ENCODE measurements around the gene NPTX2. TPM values are rescaled to one million over a fixed set of nuclear protein-coding genes. Genes with fewer than 3 reads are reported as not detected.

The NPTX2 gene
- total RNA-seq, 6 experiments from 2014 or later = 0.23 to 3.7 (median 0.73) TPM

DNA sequence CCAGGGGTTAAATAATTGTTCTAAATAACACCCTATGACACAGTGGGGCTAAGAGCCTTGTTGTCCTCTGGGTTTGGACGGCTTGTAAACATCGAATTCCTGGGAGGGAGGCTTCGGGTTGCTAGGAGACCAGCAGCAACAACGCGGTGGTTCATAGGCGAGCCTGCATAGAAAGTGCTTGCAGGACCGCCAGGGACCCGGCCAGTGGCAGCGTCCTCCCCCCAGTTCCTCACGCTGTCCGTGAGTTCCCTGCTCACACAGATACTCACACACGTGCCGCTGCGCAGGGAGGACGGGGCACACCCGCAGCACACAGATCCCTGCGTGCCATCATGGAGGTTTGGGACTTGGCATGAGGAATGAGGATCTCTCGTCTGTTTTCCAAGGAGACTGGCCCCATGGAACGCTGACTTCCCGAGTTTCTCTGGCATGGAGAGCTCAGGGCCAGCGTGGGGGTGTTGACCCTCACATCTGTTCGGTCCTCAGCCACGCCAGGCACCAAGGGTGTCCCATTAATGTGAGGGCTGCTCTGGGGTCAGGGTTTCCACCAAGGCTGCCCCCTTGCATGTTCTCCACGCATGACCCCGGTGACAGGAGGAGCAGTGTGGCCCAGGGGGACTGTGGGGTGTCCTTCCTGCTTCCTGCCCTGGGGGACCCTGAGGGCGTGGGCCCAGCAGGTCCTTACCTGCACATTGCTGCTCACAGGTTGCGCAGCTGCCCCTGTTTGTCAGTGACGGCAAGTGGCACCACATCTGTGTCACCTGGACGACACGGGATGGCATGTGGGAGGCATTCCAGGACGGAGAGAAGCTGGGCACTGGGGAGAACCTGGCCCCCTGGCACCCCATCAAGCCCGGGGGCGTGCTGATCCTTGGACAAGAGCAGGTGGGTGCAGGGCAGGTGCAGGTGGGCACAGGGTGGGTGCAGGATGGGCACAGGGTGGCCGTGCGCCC, 9.7 kb downstream of the NPTX2 start:
- no peak for TF ChIP-seq POLR2A (IDR thresholded peaks at IDR 0.05)
- no peak for TF ChIP-seq CTCF (IDR thresholded peaks at IDR 0.05)
- Histone ChIP-seq H3K27ac (no peak overlapping the region), H3K4me1 (no peaks in the 10 kb centered on the region), H3K27me3 (peaks cover 0 to 6% of the 10 kb centered on the region in 2 donors), H3K9me3 (no peaks in the 10 kb centered on the region), H3K4me3 (no peak overlapping the region), H3K36me3 (no peaks in the 10 kb centered on the region)
- no peak for DNase-seq
- ATAC-seq = peak in 1 of 4 donors; percentile 32
- WGBS (ENCODE audit: insufficient coverage, low coverage, low lambda C conversion rate, missing lambda C conversion rate) = 15% methylated on average over 8 of the region's 35 CpGs
- intact Hi-C loops (cut with DNase I) = no loop called here

- Histone ChIP-seq H3K4me3 (no peak overlapping the region), H3K27ac (no peak overlapping the region), H3K27me3 (peaks cover 0 to 5% of the 10 kb centered on the region in 2 donors), H3K9me3 (no peaks in the 10 kb centered on the region), H3K36me3 (no peaks in the 10 kb centered on the region), H3K4me1 (no peaks in the 10 kb centered on the region)
- intact Hi-C loops (cut with DNase I) = no loop called here
- DNase-seq = no peak
- no peak for ATAC-seq
- TF ChIP-seq CTCF (IDR thresholded peaks at IDR 0.05) = no peak
- no peak for TF ChIP-seq POLR2A (IDR thresholded peaks at IDR 0.05)
- WGBS (ENCODE audit: insufficient coverage, low coverage, low lambda C conversion rate, missing lambda C conversion rate) = 40% methylated on average over 2 of the region's 8 CpGs
These were observed 10.3 kb downstream of the NPTX2 start for GRCh38 chr7:98627413-98627790.

DNA sequence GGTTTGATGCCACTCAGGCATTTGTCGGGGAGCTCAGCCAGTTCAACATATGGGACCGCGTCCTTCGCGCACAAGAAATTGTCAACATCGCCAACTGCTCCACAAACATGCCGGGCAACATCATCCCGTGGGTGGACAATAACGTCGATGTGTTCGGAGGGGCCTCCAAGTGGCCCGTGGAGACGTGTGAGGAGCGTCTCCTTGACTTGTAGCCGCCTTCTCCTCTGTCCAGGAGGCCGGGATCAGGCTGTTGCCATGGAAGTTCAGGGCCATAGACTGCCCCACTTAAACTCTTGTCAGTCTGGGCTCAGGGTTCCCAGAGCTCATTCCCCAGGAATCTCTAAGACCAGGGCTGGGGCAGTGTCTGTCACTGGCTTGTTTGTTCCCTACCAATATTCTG, 11.3 kb downstream of the NPTX2 start:
- 46% methylated on average over 4 of the region's 16 CpGs for WGBS (ENCODE audit: insufficient coverage, low coverage, low lambda C conversion rate, missing lambda C conversion rate)
- Histone ChIP-seq H3K9me3 (no peaks in the 10 kb centered on the region), H3K27ac (no peak overlapping the region), H3K4me1 (no peaks in the 10 kb centered on the region), H3K36me3 (no peaks in the 10 kb centered on the region), H3K27me3 (no peaks in the 10 kb centered on the region), H3K4me3 (no peak overlapping the region)
- TF ChIP-seq POLR2A (IDR thresholded peaks at IDR 0.05) (no peak), CTCF (IDR thresholded peaks at IDR 0.05) (no peak)
- no peak for ATAC-seq
- intact Hi-C loops (cut with DNase I) = no loop called here
- DNase-seq = no peak

DNA sequence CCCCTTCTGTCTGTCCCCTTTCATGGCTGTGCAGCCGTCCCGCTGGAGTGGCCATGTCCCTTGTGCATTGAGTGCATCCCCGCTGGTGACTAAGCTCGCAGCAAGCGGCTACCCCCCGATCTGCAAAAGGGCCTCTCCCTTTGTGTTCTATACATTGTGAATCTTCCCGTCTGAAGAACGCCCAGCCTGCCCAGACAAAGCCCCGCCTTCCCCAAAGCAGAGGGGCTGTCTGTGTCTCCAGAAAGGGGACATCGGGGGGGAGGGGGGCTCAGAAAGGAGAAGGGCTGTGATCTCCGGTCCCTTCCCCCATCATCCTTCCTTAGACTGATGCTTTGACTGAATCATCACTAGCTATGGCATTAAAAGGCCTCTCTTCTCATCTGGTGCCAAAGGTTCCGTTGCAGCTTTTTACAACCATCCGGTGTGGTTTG, 11.9 kb downstream of the NPTX2 start:
- DNase-seq (no peak), ATAC-seq (no peak)
- H3K4me3 ChIP-seq = no peak overlapping the region
- intact Hi-C loops (cut with DNase I) = no loop called here
- no peaks in the 10 kb centered on the region for H3K4me1 ChIP-seq
- H3K27me3 ChIP-seq = no peaks in the 10 kb centered on the region
- no peaks in the 10 kb centered on the region for H3K36me3 ChIP-seq
- H3K9me3 ChIP-seq = no peaks in the 10 kb centered on the region
- TF ChIP-seq CTCF (IDR thresholded peaks at IDR 0.05) (no peak), POLR2A (IDR thresholded peaks at IDR 0.05) (no peak)
- H3K27ac ChIP-seq = no peak overlapping the region
- 37% methylated on average over 4 of the region's 13 CpGs for WGBS (ENCODE audit: insufficient coverage, low coverage, low lambda C conversion rate, missing lambda C conversion rate)

Data from right lobe of liver (tissue), 6 donors.